ENCODE data around the gene NSD2.

DNA sequence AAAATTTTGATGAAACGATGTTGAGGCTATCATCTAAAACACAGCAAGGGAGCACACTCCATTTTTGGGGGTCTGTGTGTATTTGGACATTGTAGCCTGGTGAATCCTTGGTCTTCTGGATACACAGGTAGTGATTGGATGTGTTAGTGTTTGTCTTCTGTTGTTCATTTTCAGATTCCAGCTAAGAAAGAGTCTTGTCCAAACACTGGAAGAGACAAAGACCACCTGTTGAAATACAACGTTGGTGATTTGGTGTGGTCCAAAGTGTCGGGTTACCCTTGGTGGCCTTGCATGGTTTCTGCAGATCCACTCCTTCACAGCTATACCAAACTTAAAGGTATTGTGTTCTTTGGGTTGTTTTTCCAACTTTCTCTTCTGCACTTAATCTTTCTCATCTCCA lies 32.8 kb downstream of the NSD2 start:
- TF ChIP-seq CTCF (IDR thresholded peaks at IDR 0.05; ENCODE audit: low read depth, low read length), result no peak
- TF ChIP-seq EZH2phosphoT487 (IDR thresholded peaks at IDR 0.05; ENCODE audit: low read depth), result no peak
